Ascending aorta (tissue), 2 donors: Measurements from ENCODE around the gene OR51B2. TPM values are rescaled to one million over a fixed set of nuclear protein-coding genes. Genes with fewer than 3 reads are reported as not detected.

Experiments used
- DNase-seq, 2 donors: peaks; one replicate each; pipeline ENCODE4 v3.0.0-alpha.2; 2019; ENCODE audit warnings: low spot score in 2 of 2
- H3K27ac ChIP-seq, 2 donors: fragments of 200-600 bp; sonication (generic); one replicate each; pipeline ENCODE4 v1.5.1; 2016 to 2017; ENCODE audit warnings: mild to moderate bottlenecking in 1 of 2
- H3K27me3 ChIP-seq: fragments of 200-600 bp; sonication (generic); one replicate; pipeline ENCODE4 v1.5.1; 2017
- H3K36me3 ChIP-seq, 2 donors: fragments of 200-600 bp; sonication (generic); one replicate each; pipeline ENCODE4 v1.5.1; 2016
- H3K4me1 ChIP-seq, 2 donors: fragments of 200-600 bp; sonication (generic); one replicate each; pipeline ENCODE4 v1.5.1; 2016 to 2017; ENCODE audit warnings: mild to moderate bottlenecking in 1 of 2
- H3K4me3 ChIP-seq, 2 donors: fragments of 200-600 bp; sonication (generic); one replicate each; pipeline ENCODE4 v1.5.1; 2016 to 2017; ENCODE audit warnings: mild to moderate bottlenecking in 1 of 2
- H3K9me3 ChIP-seq, 2 donors: fragments of 200-600 bp; sonication (generic); one replicate each; pipeline ENCODE4 v1.5.1; 2016
- intact Hi-C: fragments of 100-400 bp; cut with DNase I; formaldehyde crosslinking; loops from one replicate; pipeline ENCODE4 v1.15.1; 2023
- total RNA-seq: library from RNA; depleted of rRNA; stranded (reverse); fragments of >200 nt; gene quantifications from one replicate; pipeline ENCODE4 v1.1.0, GENCODE V29; 2016
- TF ChIP-seq, protein P1 (sequence below), 3 experiments: fragments of 200-600 bp in 2 of 3; fragments of 450-650 bp in 1 of 3; sonication (generic) in 2 of 3; IDR thresholded peaks; one replicate each; pipeline ENCODE4 v1.5.1; 2016 to 2019; ENCODE audit warnings: antibody characterized with exemption in 3 of 3, mild to moderate bottlenecking in 1 of 3, moderate library complexity in 1 of 3

OR51B2 gene
- total RNA-seq, 1 donor from 2014 or later: not detected

DNA sequence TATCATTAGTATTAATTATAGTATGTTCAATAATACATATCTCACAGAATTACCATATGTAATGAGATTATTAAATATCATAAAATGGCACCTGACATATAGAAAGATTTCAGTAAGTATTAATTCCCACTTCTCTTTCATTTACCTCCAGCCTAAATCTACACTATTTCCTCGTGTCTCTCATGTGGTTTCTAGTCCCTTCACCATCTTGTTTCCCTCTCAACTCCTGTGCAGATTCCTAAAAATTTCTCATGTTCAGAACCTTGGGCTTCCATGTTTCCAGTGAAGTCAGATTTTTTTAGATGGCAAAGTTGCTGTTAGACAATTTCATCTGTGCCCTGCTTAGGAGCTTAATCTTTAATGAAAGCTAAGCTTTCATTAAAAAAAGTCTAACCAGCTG is 40.2 kb downstream of the OR51B2 start:
- intact Hi-C loops: no loop called here
- Histone ChIP-seq H3K36me3 (no peaks in the 10 kb centered on the region), H3K27ac (no peak overlapping the region), H3K9me3 (no peaks in the 10 kb centered on the region), H3K27me3 (no peaks in the 10 kb centered on the region), H3K4me1 (no peaks in the 10 kb centered on the region), H3K4me3 (no peak overlapping the region)
- no peak for DNase-seq
- TF ChIP-seq, protein P1, sequence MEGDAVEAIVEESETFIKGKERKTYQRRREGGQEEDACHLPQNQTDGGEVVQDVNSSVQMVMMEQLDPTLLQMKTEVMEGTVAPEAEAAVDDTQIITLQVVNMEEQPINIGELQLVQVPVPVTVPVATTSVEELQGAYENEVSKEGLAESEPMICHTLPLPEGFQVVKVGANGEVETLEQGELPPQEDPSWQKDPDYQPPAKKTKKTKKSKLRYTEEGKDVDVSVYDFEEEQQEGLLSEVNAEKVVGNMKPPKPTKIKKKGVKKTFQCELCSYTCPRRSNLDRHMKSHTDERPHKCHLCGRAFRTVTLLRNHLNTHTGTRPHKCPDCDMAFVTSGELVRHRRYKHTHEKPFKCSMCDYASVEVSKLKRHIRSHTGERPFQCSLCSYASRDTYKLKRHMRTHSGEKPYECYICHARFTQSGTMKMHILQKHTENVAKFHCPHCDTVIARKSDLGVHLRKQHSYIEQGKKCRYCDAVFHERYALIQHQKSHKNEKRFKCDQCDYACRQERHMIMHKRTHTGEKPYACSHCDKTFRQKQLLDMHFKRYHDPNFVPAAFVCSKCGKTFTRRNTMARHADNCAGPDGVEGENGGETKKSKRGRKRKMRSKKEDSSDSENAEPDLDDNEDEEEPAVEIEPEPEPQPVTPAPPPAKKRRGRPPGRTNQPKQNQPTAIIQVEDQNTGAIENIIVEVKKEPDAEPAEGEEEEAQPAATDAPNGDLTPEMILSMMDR (IDR thresholded peaks at IDR 0.05): no peak

DNA sequence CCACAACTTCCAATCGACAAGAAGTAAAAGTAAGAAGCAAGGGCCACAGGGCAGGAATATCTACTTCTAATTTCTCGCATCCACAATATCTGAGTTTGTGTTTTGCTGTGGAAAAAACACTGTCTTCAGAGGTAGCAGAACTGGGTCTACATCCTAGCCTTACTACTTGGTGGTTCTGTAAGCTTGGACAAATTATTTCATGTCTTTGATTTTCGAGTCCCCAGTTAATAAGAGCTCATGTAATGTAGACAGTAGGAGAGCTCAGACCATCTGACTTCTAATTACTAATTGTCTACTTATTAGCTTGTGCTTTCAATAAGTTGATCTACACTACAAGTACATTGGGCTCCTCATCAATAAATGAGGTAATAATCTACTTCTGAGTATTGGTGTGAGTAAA is 41.0 kb downstream of the OR51B2 start:
- intact Hi-C loops: no loop called here
- Histone ChIP-seq H3K27ac (no peak overlapping the region), H3K36me3 (no peaks in the 10 kb centered on the region), H3K4me3 (no peak overlapping the region), H3K9me3 (no peaks in the 10 kb centered on the region), H3K27me3 (no peaks in the 10 kb centered on the region), H3K4me1 (no peaks in the 10 kb centered on the region)
- TF ChIP-seq, protein P1 (IDR thresholded peaks at IDR 0.05): no peak
- no peak for DNase-seq

DNA sequence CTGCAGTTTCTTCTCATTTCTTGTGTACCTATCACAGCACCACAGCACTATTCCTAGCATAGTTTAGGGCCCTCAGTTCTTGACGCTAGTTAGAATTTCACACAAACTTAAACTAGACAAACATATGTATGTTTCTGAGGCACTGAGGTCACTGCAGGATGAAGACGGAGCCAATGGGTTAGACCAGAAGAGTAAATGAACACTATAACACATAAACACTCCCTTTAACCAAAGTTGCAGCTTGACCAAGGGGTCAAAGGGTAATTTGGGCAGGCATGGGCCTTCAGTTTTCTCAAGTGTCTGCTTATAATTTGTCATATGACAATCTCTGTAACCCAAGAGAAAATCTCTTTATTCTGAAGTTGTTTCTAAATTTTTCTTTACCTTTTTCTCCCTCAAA is 41.5 kb downstream of the OR51B2 start:
- H3K4me3 ChIP-seq: no peak overlapping the region
- no peak overlapping the region for H3K27ac ChIP-seq
- H3K4me1 ChIP-seq: no peaks in the 10 kb centered on the region
- intact Hi-C loops: no loop called here
- H3K36me3 ChIP-seq: no peaks in the 10 kb centered on the region
- H3K9me3 ChIP-seq: no peaks in the 10 kb centered on the region
- no peaks in the 10 kb centered on the region for H3K27me3 ChIP-seq
- DNase-seq: no peak
- TF ChIP-seq, protein P1 (IDR thresholded peaks at IDR 0.05): no peak

DNA sequence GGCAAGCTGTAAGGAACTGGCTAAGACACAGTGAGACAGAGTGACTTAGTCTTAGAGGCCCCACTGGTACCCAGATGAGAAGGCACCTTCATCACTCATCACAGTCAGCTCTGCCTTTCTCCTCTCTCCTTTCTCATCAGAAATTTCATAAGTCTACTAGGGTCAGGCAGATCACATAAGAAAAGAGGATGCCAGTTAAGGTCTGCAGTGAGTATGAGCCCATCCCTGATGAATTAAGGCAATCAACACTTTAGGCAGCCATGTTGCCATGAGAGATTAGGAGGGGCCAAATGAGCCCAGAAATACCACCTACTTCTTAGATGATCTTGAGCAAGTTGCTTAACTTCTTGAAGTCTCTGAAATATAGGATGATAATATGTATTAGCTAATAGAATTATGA is 42.5 kb downstream of the OR51B2 start:
- intact Hi-C loops: no loop called here

DNA sequence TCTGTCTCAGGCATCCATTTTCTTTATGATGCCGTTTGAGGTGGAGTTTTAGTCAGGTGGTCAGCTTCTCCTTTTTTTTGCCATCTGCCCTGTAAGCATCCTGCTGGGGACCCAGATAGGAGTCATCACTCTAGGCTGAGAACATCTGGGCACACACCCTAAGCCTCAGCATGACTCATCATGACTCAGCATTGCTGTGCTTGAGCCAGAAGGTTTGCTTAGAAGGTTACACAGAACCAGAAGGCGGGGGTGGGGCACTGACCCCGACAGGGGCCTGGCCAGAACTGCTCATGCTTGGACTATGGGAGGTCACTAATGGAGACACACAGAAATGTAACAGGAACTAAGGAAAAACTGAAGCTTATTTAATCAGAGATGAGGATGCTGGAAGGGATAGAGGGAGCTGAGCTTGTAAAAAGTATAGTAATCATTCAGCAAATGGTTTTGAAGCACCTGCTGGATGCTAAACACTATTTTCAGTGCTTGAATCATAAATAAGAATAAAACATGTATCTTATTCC is 43.5 kb downstream of the OR51B2 start:
- Histone ChIP-seq H3K9me3 (no peaks in the 10 kb centered on the region), H3K4me1 (no peaks in the 10 kb centered on the region), H3K27ac (no peak overlapping the region), H3K36me3 (no peaks in the 10 kb centered on the region), H3K4me3 (no peak overlapping the region), H3K27me3 (no peaks in the 10 kb centered on the region)
- TF ChIP-seq, protein P1 (IDR thresholded peaks at IDR 0.05): no peak
- DNase-seq: peak; percentile 27 to 73
- intact Hi-C loops: no loop called here

More for the DNA sequence above, 42.5 kb downstream of the OR51B2 start:
- Histone ChIP-seq H3K27me3 (no peaks in the 10 kb centered on the region), H3K27ac (no peak overlapping the region), H3K4me3 (no peak overlapping the region), H3K9me3 (no peaks in the 10 kb centered on the region), H3K4me1 (no peaks in the 10 kb centered on the region), H3K36me3 (no peaks in the 10 kb centered on the region)
- DNase-seq: no peak
- TF ChIP-seq, protein P1 (IDR thresholded peaks at IDR 0.05): no peak
